Muscle of arm (tissue), 12 donors: ENCODE results near the gene TPRX2. TPM values are rescaled to one million over a fixed set of nuclear protein-coding genes. Genes with fewer than 3 reads are reported as not detected.

Experiments used
- polyA plus RNA-seq, 12 donors: library from polyadenylated mRNA; unstranded; fragments of 120-200 nt; gene quantifications; one replicate each; pipeline ENCODE4 v1.2.1, GENCODE V29; 2013; ENCODE audit not compliant: insufficient read length in 12 of 12

Gene TPRX2
- polyA plus RNA-seq, 12 donors = not detected

Other genes starting within 250 kb of the TPRX2 start
- gene EHD2, start 145.8 kb upstream of the TPRX2 start, polyA plus RNA-seq = 100 to 1,000 TPM in 7 of 12 donors, 10 to 100 TPM in 4, not detected in 1; 83.7 to 146 (median 105) TPM
- gene NOP53, start 113.7 kb upstream of the TPRX2 start, polyA plus RNA-seq = 100 to 1,000 TPM in 11 of 12 donors, not detected in 1; 369 to 542 (median 460) TPM
- 1,000 to 10,000 TPM in 1 of 12 donors, 100 to 1,000 TPM in 10, not detected in 1; 396 to 1,057 (median 885) TPM for gene SELENOW, start 80.5 kb upstream of the TPRX2 start, polyA plus RNA-seq
- under 1 TPM in 1 of 12 donors, not detected in 11; 0.09 TPM for gene TPRX1, start 54.7 kb upstream of the TPRX2 start, polyA plus RNA-seq
- under 1 TPM in 4 of 12 donors, not detected in 8; 0.04 to 0.08 (median 0.05) TPM for gene CRX, start 37.3 kb upstream of the TPRX2 start, polyA plus RNA-seq
- gene SULT2A1, start 27.1 kb downstream of the TPRX2 start, polyA plus RNA-seq = under 1 TPM in 3 of 12 donors, not detected in 9; 0.08 to 0.33 (median 0.14) TPM
- gene BSPH1, start 132.9 kb downstream of the TPRX2 start, polyA plus RNA-seq = not detected
- gene ELSPBP1, start 135.4 kb downstream of the TPRX2 start, polyA plus RNA-seq = not detected
- gene CABP5, start 184.8 kb downstream of the TPRX2 start, polyA plus RNA-seq = not detected